Measurements from ENCODE around the gene SERPINA12.

DNA sequence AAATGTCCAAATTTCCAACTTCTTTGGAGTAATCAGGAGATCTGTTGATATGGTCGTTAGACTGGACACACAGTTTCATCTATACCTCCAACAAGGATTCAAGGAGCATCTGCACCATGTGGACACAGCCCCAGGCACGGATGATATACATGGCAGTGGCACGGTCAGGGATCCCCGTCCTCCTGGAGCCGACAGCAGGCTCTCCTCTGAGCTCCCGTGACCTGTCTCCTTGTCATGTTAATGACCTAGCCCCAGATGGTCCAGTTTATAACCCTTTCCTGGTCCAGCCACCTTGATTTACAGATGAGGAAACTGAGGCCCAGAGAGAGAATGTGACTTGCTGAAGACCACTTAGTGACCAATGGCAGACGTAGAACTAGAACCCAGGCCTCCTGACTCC, 35.5 kb upstream of the SERPINA12 start:
- no peak for TF ChIP-seq SIN3A (IDR thresholded peaks at IDR 0.05; ENCODE audit: low read depth, low read length)
- TF ChIP-seq, protein P1, sequence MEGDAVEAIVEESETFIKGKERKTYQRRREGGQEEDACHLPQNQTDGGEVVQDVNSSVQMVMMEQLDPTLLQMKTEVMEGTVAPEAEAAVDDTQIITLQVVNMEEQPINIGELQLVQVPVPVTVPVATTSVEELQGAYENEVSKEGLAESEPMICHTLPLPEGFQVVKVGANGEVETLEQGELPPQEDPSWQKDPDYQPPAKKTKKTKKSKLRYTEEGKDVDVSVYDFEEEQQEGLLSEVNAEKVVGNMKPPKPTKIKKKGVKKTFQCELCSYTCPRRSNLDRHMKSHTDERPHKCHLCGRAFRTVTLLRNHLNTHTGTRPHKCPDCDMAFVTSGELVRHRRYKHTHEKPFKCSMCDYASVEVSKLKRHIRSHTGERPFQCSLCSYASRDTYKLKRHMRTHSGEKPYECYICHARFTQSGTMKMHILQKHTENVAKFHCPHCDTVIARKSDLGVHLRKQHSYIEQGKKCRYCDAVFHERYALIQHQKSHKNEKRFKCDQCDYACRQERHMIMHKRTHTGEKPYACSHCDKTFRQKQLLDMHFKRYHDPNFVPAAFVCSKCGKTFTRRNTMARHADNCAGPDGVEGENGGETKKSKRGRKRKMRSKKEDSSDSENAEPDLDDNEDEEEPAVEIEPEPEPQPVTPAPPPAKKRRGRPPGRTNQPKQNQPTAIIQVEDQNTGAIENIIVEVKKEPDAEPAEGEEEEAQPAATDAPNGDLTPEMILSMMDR (IDR thresholded peaks at IDR 0.05 in 2 of 3, conservative IDR thresholded peaks at IDR 0.05 in 1 of 3; ENCODE audit: control insufficient read depth in 2 of 3, extremely low read depth in 1 of 3, insufficient read depth in 1 of 3, low read depth in 3 of 3, low read length in 3 of 3) = no peak
- no peak for TF ChIP-seq POLR2A (IDR thresholded peaks at IDR 0.05; ENCODE audit: low read depth, low read length)
- TF ChIP-seq, protein P2, sequence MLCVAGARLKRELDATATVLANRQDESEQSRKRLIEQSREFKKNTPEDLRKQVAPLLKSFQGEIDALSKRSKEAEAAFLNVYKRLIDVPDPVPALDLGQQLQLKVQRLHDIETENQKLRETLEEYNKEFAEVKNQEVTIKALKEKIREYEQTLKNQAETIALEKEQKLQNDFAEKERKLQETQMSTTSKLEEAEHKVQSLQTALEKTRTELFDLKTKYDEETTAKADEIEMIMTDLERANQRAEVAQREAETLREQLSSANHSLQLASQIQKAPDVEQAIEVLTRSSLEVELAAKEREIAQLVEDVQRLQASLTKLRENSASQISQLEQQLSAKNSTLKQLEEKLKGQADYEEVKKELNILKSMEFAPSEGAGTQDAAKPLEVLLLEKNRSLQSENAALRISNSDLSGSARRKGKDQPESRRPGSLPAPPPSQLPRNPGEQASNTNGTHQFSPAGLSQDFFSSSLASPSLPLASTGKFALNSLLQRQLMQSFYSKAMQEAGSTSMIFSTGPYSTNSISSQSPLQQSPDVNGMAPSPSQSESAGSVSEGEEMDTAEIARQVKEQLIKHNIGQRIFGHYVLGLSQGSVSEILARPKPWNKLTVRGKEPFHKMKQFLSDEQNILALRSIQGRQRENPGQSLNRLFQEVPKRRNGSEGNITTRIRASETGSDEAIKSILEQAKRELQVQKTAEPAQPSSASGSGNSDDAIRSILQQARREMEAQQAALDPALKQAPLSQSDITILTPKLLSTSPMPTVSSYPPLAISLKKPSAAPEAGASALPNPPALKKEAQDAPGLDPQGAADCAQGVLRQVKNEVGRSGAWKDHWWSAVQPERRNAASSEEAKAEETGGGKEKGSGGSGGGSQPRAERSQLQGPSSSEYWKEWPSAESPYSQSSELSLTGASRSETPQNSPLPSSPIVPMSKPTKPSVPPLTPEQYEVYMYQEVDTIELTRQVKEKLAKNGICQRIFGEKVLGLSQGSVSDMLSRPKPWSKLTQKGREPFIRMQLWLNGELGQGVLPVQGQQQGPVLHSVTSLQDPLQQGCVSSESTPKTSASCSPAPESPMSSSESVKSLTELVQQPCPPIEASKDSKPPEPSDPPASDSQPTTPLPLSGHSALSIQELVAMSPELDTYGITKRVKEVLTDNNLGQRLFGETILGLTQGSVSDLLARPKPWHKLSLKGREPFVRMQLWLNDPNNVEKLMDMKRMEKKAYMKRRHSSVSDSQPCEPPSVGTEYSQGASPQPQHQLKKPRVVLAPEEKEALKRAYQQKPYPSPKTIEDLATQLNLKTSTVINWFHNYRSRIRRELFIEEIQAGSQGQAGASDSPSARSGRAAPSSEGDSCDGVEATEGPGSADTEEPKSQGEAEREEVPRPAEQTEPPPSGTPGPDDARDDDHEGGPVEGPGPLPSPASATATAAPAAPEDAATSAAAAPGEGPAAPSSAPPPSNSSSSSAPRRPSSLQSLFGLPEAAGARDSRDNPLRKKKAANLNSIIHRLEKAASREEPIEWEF (IDR thresholded peaks at IDR 0.05; ENCODE audit: insufficient replicate concordance, low read depth, low read length) = no peak
- TF ChIP-seq POLR2AphosphoS5 (IDR thresholded peaks at IDR 0.05; ENCODE audit: low read length) = no peak
- no peak for TF ChIP-seq SPI1 (IDR thresholded peaks at IDR 0.05; ENCODE audit: borderline replicate concordance, insufficient read depth, low read depth, low read length)
- no peak for TF ChIP-seq GABPA (IDR thresholded peaks at IDR 0.05; ENCODE audit: low read depth)
- TF ChIP-seq FOS (IDR thresholded peaks at IDR 0.05; ENCODE audit: borderline replicate concordance, extremely low read depth, insufficient read length) = no peak
- TF ChIP-seq ETV6 (conservative IDR thresholded peaks at IDR 0.05 in 1 of 2, IDR thresholded peaks at IDR 0.05 in 1 of 2; ENCODE audit: borderline replicate concordance in 1 of 2, low read depth in 1 of 2) = no peak

Data from GM12878 (cell line).